ENCODE data around the gene IFITM1. TPM values are rescaled to one million over a fixed set of nuclear protein-coding genes. Genes with fewer than 3 reads are reported as not detected.

Gene IFITM1
- total RNA-seq, 1 donor from 2014 or later, result 53.5 TPM

DNA sequence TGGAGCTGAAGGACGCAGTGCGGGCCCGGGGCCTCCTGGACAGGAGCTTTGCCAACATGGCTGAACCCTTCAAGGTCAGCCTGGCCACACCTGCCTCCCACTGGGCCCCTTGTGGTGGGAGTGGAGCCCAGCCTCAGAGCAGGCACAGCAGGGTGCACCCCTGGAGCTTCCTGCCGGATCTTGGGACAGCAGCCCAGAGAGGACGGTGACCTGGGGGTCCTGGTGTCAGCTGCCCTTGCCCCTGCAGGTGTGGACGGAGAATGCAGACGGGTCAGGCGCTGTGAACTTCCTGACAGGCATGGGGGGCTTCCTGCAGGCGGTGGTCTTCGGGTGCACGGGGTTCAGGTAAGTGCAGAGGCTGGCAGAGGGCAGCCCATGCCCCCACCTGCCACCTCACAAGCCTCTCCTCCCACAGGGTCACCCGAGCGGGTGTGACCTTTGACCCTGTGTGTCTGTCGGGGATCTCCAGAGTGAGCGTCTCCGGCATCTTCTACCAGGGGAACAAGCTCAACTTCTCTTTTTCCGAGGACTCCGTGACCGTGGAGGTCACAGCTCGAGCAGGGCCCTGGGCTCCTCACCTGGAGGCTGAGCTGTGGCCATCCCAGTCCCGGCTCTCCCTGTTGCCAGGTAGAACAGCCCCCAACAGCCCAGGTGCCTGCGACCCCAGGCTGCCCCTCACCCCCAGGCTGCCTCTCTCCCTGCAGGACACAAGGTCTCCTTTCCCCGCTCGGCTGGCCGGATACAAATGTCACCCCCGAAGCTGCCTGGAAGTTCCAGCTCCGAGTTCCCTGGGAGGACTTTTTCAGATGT, 19.8 kb upstream of the IFITM1 start:
- no peak for DNase-seq (ENCODE audit: low read depth)

DNA sequence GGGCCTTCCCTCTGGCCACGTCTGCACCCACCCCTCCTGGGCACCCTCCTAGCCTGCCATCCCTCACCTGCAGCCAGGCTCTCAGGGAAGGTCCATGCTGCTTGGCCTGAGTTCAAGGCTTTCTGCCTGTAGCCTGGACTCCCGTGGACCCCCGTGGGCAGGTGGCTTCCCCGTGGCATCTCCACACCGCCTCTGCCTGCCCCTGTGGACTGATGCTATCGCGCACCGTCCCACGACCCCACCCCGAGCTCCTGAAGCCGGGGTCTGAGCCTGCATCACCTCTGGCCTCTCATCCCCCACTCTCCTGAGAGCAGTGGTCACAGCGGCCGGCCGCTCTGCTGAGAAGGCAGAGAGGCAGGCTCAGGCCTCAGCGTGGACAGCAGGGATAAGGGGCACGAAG, 19.1 kb upstream of the IFITM1 start:
- no peak for DNase-seq (ENCODE audit: low read depth)

- DNase-seq (ENCODE audit: low read depth), result no peak
Measured at GRCh38 chr11:295351-296170, 18.3 kb upstream of the IFITM1 start.

- DNase-seq (ENCODE audit: low read depth), result no peak
Measured at GRCh38 chr11:296171-297050, 17.4 kb upstream of the IFITM1 start.

DNA sequence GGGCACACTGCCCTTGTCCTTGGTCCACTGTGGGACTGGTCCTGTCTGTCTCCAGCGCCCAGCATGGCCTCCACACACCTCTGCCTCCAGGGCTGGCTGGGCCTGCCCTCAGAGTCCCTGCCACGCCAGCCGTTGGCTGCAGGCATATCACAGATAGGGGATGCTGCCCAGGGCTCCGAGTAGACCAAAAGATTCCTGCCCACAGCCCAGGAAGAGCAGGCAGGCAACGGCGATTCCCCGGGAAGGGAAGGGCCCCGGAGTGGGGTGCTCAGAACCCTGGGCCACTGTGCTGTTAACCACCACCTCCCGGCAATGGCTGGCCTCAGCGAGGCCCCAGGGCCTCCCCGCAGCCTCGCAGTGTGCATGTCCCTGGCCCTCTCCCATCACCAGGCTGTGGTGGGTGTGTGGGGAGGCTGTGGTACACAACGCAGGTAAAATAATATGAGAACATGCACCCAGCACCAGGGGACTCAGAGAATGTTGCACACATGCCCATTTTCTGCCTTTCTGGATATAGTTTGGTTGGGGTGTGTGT, 16.7 kb upstream of the IFITM1 start:
- no peak for DNase-seq (ENCODE audit: low read depth)

DNA sequence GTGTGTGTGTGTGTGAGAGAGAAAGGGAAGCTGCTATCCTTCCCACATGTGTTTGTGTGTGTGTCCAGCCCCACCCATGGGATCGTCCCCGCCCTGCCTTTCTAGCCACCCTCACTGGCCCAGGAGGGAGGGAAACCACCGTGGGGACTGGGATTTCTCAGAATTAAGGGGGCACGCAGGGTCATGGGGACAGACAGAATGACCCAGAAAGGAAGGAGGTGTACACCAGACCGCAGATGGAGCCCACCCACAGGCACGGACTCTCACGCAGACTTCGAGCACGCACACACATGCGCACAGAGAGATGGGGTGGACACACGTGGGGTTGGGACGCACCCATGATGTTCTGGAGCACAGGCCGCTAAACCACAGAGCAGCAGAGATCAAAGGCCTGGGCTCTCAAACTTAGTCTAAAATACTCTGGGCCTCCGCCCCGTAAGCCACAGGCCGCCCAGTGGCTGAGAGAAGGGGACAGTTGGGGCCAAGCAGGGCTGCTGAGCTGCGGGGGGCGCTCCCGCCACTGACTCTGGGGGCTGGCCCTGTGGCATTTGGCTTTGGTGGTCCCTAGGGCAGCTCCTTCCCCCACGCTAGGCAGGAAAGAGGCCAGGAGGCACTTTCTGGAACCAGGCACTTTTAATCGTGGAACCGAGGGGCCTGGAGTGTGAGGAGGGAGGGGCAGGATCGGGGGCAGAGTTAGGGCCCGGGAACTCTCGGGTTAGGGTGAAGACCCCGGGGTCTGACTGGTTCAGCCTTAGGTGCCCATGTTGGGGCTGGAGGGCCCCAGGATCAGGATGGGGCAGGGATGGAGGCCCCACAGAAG, 16.0 kb upstream of the IFITM1 start:
- DNase-seq (ENCODE audit: low read depth), result no peak

GRCh38 chr11:298406-299065, 15.3 kb upstream of the IFITM1 start:
- DNase-seq (ENCODE audit: low read depth), result no peak

DNA sequence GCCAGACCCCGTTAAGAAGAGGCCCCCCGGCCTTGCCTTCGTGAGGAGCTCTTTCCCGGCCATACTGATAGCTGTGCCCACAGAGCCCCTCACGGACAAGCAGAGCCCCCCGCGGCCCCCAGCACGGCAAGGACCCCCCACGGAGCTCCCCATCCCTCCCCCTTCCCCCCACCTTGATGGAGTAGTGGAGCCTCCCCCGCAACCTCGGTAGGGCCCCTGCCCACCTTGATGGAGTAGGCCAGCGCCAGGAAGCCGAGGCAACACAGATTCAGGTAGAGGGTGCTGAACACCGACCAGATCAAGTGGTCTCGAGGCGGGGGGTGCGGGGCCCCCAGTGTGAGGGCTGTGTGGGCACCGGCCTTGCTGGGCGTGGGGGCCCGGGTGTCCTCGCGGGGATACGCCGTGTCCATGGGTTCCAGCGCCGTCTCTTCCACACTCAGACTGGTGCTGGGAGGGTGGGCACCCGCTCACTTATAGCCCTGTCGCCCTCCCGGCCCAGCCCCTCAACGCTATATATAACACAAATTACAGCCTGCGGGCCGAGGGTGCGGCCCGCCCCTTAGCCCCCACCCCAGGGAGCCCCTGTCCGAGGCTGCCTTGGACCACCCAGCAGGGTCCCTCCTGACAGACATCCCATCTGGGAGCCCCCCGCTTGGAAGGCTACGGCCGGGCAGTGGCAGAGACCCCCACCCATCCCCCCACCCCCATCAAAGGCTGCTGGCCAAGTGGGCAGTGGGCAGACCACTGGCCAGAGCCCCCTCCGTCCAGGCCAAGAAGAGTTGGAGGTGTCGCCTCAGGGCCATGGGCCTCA, 14.6 kb upstream of the IFITM1 start, which contains the start of gene IFITM5:
Gene IFITM5, minus strand, starts transcription at position 446 of the 811 bp plus-strand sequence. Its CDS starts 36 bp downstream, at position 410.
- DNase-seq (ENCODE audit: low read depth), result no peak

DNA sequence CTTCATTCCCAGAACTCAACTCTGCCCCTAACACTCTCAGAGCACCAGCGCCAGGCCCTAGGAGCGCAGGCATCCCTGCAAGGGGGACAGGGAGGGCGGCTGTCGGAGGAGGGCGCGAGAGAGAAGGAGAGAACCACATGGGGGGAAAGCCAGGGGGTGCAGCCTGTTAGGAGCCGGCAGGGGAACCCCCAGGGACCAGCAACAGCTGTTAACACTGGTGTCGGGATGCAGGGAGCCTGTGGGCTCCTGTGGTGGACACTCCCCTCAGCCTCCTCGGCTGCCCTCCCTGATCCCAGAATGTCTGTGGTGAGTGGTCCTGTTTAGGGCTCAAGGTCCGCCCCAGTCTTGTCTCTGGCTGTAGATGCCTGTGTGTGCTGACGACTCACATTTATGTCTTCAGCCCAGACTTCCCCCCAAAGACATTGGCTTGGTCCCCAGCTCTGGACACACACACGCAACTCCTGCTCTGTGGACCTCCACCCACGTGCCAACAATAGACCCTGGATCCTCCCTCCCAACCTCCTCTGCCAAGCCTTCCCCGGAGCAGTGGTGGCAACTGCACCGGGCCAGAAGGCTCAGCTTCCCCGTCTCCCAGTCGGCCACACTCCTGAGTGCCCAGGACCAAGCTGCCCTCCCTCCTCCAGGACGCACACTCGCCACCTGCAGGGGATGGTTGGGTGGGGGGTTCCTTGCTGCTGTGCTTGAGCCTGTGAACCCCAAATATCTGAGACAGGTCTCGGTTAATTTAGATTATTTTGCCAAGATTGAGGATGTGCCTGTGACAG, 13.7 kb upstream of the IFITM1 start:
- no peak for DNase-seq (ENCODE audit: low read depth)

DNA sequence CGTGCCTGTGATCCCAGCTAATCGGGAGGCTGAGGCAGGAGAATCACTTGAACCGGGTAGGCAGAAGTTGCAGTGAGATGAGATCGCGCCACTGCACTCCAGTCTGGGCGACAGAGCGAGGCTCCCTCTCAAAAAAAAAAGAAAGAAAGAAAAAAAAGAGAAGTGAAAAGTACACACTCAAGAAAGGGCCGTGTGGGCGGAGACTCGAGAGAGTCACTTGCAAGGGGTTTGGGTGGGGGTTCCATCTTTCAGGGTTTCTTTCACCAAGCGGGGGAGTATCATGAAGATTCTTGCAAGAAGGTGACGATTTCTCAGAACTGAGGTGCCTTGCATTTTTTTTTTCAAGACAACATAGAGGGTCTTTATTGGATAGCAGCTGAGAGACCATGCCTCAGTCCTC, 10.5 kb upstream of the IFITM1 start:
- no peak for DNase-seq (ENCODE audit: low read depth)

- DNase-seq (ENCODE audit: low read depth), result no peak
Measured at GRCh38 chr11:304061-304506, 9.8 kb upstream of the IFITM1 start.

GRCh38 chr11:304915-305843, 8.7 kb upstream of the IFITM1 start:
- peak; percentile 64 for DNase-seq (ENCODE audit: low read depth)

DNA sequence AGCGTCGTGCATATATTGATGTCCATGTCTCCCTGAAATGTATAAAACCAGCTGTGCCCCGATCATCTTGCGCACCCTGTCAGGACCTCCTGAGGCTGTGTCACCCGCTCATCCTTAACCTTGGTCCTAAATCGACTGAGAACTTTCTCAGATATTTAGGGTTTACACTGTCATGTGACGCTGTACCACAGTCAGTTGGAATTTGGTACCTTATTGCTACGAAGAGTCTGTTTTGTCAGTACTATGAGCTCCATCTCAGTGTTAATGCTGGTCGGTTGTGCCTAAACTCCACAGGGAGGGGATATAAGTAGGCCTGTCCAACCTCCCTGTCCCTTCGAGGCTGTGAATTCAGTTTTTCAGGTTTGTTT, 8.0 kb upstream of the IFITM1 start:
- no peak for DNase-seq (ENCODE audit: low read depth)

DNA sequence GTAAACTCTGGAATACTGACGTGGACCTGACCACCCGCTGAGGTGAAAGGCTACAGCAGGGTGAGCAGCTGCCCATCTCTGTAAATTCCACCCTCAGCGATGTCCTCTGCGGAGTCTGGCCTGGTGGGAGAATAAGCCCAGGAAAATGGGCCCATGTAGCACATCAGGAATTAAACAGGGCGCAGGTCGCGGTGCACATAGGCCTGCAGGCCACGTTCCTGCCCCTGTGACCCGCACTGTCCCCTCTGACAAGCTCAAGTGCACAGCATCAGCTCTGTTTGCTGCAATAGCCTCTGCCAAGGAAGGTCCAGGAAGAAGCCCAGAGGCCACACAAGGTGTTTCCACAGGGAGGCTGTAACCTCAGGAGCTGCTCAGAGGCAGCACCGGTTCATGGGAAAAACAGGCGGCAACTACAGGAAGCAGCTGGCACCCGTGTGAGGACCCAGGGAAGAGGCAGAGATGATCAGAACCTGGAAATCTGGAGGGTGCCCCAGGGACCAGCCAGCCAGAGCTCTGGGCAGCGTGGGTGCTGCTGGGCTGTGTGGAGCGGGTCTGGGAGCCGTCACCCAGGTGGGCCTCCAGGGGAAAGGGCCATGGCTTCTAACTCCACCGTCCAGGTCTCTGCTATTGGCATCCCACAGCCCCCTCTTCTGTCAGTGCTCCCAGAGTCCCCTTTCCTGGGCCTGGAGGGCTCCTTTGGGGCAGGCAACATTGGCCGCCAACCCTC, 7.0 kb upstream of the IFITM1 start:
- no peak for DNase-seq (ENCODE audit: low read depth)

GRCh38 chr11:307766-308708, 5.8 kb upstream of the IFITM1 start, which contains the start of gene IFITM2:
Gene IFITM2 (plus strand): TSS chr11:307816. CDS start chr11:308193, 377 bp downstream.
- peak; percentile 77 for DNase-seq (ENCODE audit: low read depth)
